Fibroblast of mammary gland (primary cell): ENCODE results near the gene ANKRD9.

ENCODE experiments used
- DNase-seq: peaks from one replicate; pipeline ENCODE4 v3.0.0-alpha.2; 2010; ENCODE audit warnings: low read depth
- H3K4me3 ChIP-seq: 2 replicates; pipeline ENCODE4 v1.5.1; 2011; ENCODE audit warnings: low read depth, mild to moderate bottlenecking, low read length, moderate library complexity; ENCODE audit not compliant: control insufficient read depth
- CTCF ChIP-seq: conservative IDR thresholded peaks from 2 replicates; pipeline ENCODE4 v1.5.1; 2011; ENCODE audit warnings: low read depth, low read length, inconsistent platforms; ENCODE audit not compliant: control insufficient read depth, insufficient read depth

The ANKRD9 gene

GRCh38 chr14:102490456-102490855 is 19.1 kb downstream of the ANKRD9 start:
- DNase-seq = no peak
- TF ChIP-seq CTCF = no peak
- H3K4me3 ChIP-seq = no peak overlapping the region

- no peak for TF ChIP-seq CTCF
- no peak overlapping the region for H3K4me3 ChIP-seq
- no peak for DNase-seq
Observed at GRCh38 chr14:102487204-102487577, 22.4 kb downstream of the ANKRD9 start.

GRCh38 chr14:102486513-102487203 is 22.9 kb downstream of the ANKRD9 start:
- no peak overlapping the region for H3K4me3 ChIP-seq
- no peak for TF ChIP-seq CTCF
- no peak for DNase-seq

- H3K4me3 ChIP-seq = no peak overlapping the region
- TF ChIP-seq CTCF = no peak
- no peak for DNase-seq
Observed at GRCh38 chr14:102485693-102486512, 23.7 kb downstream of the ANKRD9 start.

GRCh38 chr14:102484316-102484715 is 25.3 kb downstream of the ANKRD9 start:
- DNase-seq = no peak
- no peak for TF ChIP-seq CTCF
- H3K4me3 ChIP-seq = no peak overlapping the region

- DNase-seq = peak; percentile 51
- no peak for TF ChIP-seq CTCF
- H3K4me3 ChIP-seq = no peak overlapping the region
Observed at GRCh38 chr14:102481791-102482238, 27.8 kb downstream of the ANKRD9 start.
